Activated naive CD8-positive, alpha-beta T cell treated with anti-CD3 and anti-CD28 coated beads, Interleukin-2, amount 10 ng/mL, durations not matched to agents 7 days and 5 days (primary cell): ENCODE data around the gene DIPK1C. TPM values are rescaled to one million over a fixed set of nuclear protein-coding genes. Genes with fewer than 3 reads are reported as not detected.

Experiments used
- ATAC-seq: fragments of 150-1000 bp; cut with Tn5 transposase; one replicate; pipeline ENCODE4 v1.10.0; 2021; ENCODE audit warnings: low read depth, moderate library complexity
- POLR2A ChIA-PET: fragments of 350-600 bp; sonication (Branson Sonifier 250); formaldehyde crosslinking; loops from one replicate; lab custom pipeline; 2021; ENCODE audit warnings: antibody characterized with exemption; lab: Charles Lee
- DNase-seq: peaks from one replicate; pipeline ENCODE4 v3.0.0; 2021
- H3K27ac Mint-ChIP-seq: one replicate; pipeline ENCODE4 v1.8.0; 2022; ENCODE audit warnings: mild to moderate bottlenecking, mixed read lengths
- H3K27me3 Mint-ChIP-seq: one replicate; pipeline ENCODE4 v1.8.0; 2022; ENCODE audit warnings: mild to moderate bottlenecking, moderate library complexity, mixed read lengths
- H3K36me3 Mint-ChIP-seq: one replicate; pipeline ENCODE4 v1.8.0; 2021; ENCODE audit warnings: mild to moderate bottlenecking, mixed read lengths
- H3K4me1 Mint-ChIP-seq: one replicate; pipeline ENCODE4 v1.8.0; 2021; ENCODE audit warnings: mixed read lengths
- H3K4me3 Mint-ChIP-seq: one replicate; pipeline ENCODE4 v1.8.0; 2022; ENCODE audit warnings: mild to moderate bottlenecking, moderate library complexity, mixed read lengths
- H3K9me3 Mint-ChIP-seq: one replicate; pipeline ENCODE4 v1.8.0; 2021; ENCODE audit warnings: mixed read lengths
- total RNA-seq, 2 experiments: library from RNA; stranded (reverse); gene quantifications; one replicate each; pipeline ENCODE4 v1.2.3, GENCODE V29; 2021

The DIPK1C gene
- total RNA-seq, 2 experiments from 2014 or later: not detected

GRCh38 chr18:74414953-74415515 is 42.1 kb downstream of the DIPK1C start:
- DNase-seq: no peak
- Mint-ChIP-seq H3K27ac (no peak overlapping the region), H3K9me3 (no peaks in the 10 kb centered on the region), H3K4me3 (no peak overlapping the region), H3K36me3 (peaks cover 4% of the 10 kb centered on the region), H3K4me1 (peaks cover 8% of the 10 kb centered on the region), H3K27me3 (peaks cover 10% of the 10 kb centered on the region)
- ATAC-seq: no peak
- POLR2A ChIA-PET: no interaction called here

- Mint-ChIP-seq H3K9me3 (no peaks in the 10 kb centered on the region), H3K36me3 (peaks cover 4% of the 10 kb centered on the region), H3K27me3 (peaks cover 4% of the 10 kb centered on the region), H3K4me1 (peaks cover 9% of the 10 kb centered on the region), H3K27ac (no peak overlapping the region), H3K4me3 (no peak overlapping the region)
- POLR2A ChIA-PET: no interaction called here
- DNase-seq (no peak), ATAC-seq (no peak)
Observed at GRCh38 chr18:74413836-74414235, 43.3 kb downstream of the DIPK1C start.

- Mint-ChIP-seq H3K36me3 (peaks cover 4% of the 10 kb centered on the region), H3K27ac (no peak overlapping the region), H3K27me3 (peaks cover 4% of the 10 kb centered on the region), H3K9me3 (no peaks in the 10 kb centered on the region), H3K4me3 (no peak overlapping the region), H3K4me1 (peaks cover 21% of the 10 kb centered on the region)
- DNase-seq (no peak), ATAC-seq (no peak)
- POLR2A ChIA-PET: no interaction called here
Observed at GRCh38 chr18:74412116-74412880, 44.8 kb downstream of the DIPK1C start.

GRCh38 chr18:74411475-74411874 is 45.6 kb downstream of the DIPK1C start:
- ATAC-seq: no peak
- POLR2A ChIA-PET: no interaction called here
- Mint-ChIP-seq H3K36me3 (peaks cover 4% of the 10 kb centered on the region), H3K27me3 (no peaks in the 10 kb centered on the region), H3K9me3 (no peaks in the 10 kb centered on the region), H3K27ac (no peak overlapping the region), H3K4me1 (peaks cover 22% of the 10 kb centered on the region), H3K4me3 (no peak overlapping the region)
- DNase-seq: no peak

- DNase-seq (no peak), ATAC-seq (no peak)
- no peak overlapping the region for H3K27ac Mint-ChIP-seq
- H3K9me3 Mint-ChIP-seq: no peaks in the 10 kb centered on the region
- H3K27me3 Mint-ChIP-seq: no peaks in the 10 kb centered on the region
- H3K4me3 Mint-ChIP-seq: peak overlapping the region; percentile 12
- POLR2A ChIA-PET: interaction anchor here (1.0 kb wide), 1 partner anchor 37 kb away, joined by 3 read pairs; no protein-coding TSS in a partner anchor
- peaks cover 4% of the 10 kb centered on the region for H3K36me3 Mint-ChIP-seq
- peaks cover 22% of the 10 kb centered on the region for H3K4me1 Mint-ChIP-seq
Observed at GRCh38 chr18:74410441-74410992, 46.6 kb downstream of the DIPK1C start.

GRCh38 chr18:74407888-74408287 is 49.2 kb downstream of the DIPK1C start:
- Mint-ChIP-seq H3K36me3 (peaks cover 4% of the 10 kb centered on the region), H3K9me3 (peaks cover 2% of the 10 kb centered on the region), H3K27ac (peak overlapping the region; percentile 92), H3K4me3 (peak overlapping the region; percentile 69), H3K27me3 (no peaks in the 10 kb centered on the region), H3K4me1 (peaks cover 21% of the 10 kb centered on the region)
- ATAC-seq (peak; percentile 57), DNase-seq (no peak)
- POLR2A ChIA-PET: interaction anchor here (0.7 to 1.3 kb wide), 2 partner anchors 34 to 53 kb away, joined by 3 read pairs; no protein-coding TSS in a partner anchor

- Mint-ChIP-seq H3K36me3 (no peaks in the 10 kb centered on the region), H3K4me3 (no peak overlapping the region), H3K4me1 (peaks cover 30% of the 10 kb centered on the region), H3K27ac (no peak overlapping the region), H3K27me3 (no peaks in the 10 kb centered on the region), H3K9me3 (peaks cover 2% of the 10 kb centered on the region)
- ATAC-seq (no peak), DNase-seq (no peak)
- POLR2A ChIA-PET: no interaction called here
Observed at GRCh38 chr18:74402806-74403433, 54.2 kb downstream of the DIPK1C start.

- ATAC-seq: no peak
- peaks cover 22% of the 10 kb centered on the region for H3K4me1 Mint-ChIP-seq
- no peaks in the 10 kb centered on the region for H3K36me3 Mint-ChIP-seq
- H3K27ac Mint-ChIP-seq: no peak overlapping the region
- no peak for DNase-seq
- peaks cover 2% of the 10 kb centered on the region for H3K9me3 Mint-ChIP-seq
- POLR2A ChIA-PET: no interaction called here
- H3K27me3 Mint-ChIP-seq: no peaks in the 10 kb centered on the region
- no peak overlapping the region for H3K4me3 Mint-ChIP-seq
Observed at GRCh38 chr18:74400813-74401212, 56.3 kb downstream of the DIPK1C start.

GRCh38 chr18:74399091-74399887 is 57.8 kb downstream of the DIPK1C start:
- DNase-seq: no peak
- Mint-ChIP-seq H3K27ac (no peak overlapping the region), H3K36me3 (no peaks in the 10 kb centered on the region), H3K27me3 (peaks cover 9% of the 10 kb centered on the region), H3K4me1 (peaks cover 22% of the 10 kb centered on the region), H3K9me3 (no peaks in the 10 kb centered on the region), H3K4me3 (no peak overlapping the region)
- ATAC-seq: no peak
- POLR2A ChIA-PET: no interaction called here

- ATAC-seq: no peak
- POLR2A ChIA-PET: interaction anchor here (0.9 kb wide), 1 partner anchor 42 kb away, joined by 3 read pairs; no protein-coding TSS in a partner anchor
- Mint-ChIP-seq H3K27me3 (peaks cover 11% of the 10 kb centered on the region), H3K4me3 (no peak overlapping the region), H3K9me3 (no peaks in the 10 kb centered on the region), H3K4me1 (peaks cover 22% of the 10 kb centered on the region), H3K36me3 (no peaks in the 10 kb centered on the region), H3K27ac (no peak overlapping the region)
- no peak for DNase-seq
Observed at GRCh38 chr18:74397572-74397971, 59.5 kb downstream of the DIPK1C start.

- DNase-seq: no peak
- Mint-ChIP-seq H3K9me3 (no peaks in the 10 kb centered on the region), H3K4me1 (peaks cover 21% of the 10 kb centered on the region), H3K36me3 (no peaks in the 10 kb centered on the region), H3K27me3 (peaks cover 11% of the 10 kb centered on the region), H3K4me3 (no peak overlapping the region), H3K27ac (no peak overlapping the region)
- POLR2A ChIA-PET: interaction anchor here (0.9 kb wide), 1 partner anchor 43 kb away, joined by 3 read pairs; no protein-coding TSS in a partner anchor
- no peak for ATAC-seq
Observed at GRCh38 chr18:74396171-74397169, 60.6 kb downstream of the DIPK1C start.

GRCh38 chr18:74395648-74396154 is 61.4 kb downstream of the DIPK1C start:
- peaks cover 21% of the 10 kb centered on the region for H3K4me1 Mint-ChIP-seq
- DNase-seq (no peak), ATAC-seq (no peak)
- H3K27me3 Mint-ChIP-seq: peaks cover 11% of the 10 kb centered on the region
- no peaks in the 10 kb centered on the region for H3K36me3 Mint-ChIP-seq
- H3K27ac Mint-ChIP-seq: no peak overlapping the region
- no peak overlapping the region for H3K4me3 Mint-ChIP-seq
- H3K9me3 Mint-ChIP-seq: no peaks in the 10 kb centered on the region
- POLR2A ChIA-PET: no interaction called here
